NCI-H69 (cell line): Measurements from ENCODE around the gene TAPT1.
"Not testable (repeated sequence)": the region's sequence is repeated elsewhere in the genome, so short reads cannot be mapped to it uniquely, and the experiment has no call there.

Source experiments
- DNase-seq: peaks from one replicate; lab custom pipeline; 2025; lab: John Stamatoyannopoulos, UW

The TAPT1 gene

DNA sequence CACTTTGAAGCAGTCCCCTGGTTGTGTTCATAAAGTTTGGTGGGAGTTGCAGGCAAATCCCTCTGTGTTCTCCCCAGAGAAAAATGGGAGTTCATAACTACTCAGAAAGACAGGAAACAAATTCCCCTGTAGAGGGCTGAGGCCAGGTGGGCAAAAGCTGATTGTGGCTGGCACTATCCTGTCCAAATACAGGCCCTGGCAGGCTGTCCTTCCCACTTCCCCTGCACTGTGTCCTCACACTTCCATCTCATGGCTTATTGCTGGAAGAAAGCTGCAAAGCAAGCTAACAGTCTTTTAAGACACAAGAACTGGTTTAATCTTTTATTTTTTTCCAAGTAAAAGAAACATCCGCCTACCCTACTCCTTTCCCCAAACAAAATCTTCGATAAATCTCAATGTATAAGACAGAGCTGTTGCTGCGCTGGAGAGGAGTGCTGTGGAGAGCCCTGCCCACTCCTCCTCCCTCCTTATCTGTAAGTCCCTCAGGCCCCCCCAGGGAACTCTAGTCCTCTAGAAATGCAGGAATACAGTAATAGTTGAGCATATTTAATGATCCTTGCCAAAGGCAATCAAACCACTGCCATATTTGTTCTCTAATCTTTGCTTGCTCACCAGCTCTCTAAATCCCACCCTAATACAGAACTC is 14.0 kb downstream of the TAPT1 start:
- DNase-seq = no peak

DNA sequence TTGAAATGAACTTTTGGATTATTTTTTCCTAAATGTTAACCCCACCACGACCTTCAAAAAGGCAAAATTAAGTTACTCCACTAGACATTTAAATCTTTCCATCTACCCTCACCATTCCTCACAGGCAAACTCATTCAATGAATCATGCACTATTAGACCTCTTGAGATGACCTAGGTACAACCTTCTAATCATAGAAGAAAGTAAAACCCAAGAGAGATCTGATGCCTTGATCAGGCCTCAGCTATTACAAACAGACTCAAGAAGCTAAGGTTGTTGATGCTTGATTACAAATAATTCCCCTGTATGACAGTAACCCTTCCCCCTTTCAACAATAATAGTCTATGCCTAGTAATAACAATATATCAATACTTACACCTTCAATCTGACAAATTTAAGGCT is 18.9 kb downstream of the TAPT1 start:
- DNase-seq = no peak

DNA sequence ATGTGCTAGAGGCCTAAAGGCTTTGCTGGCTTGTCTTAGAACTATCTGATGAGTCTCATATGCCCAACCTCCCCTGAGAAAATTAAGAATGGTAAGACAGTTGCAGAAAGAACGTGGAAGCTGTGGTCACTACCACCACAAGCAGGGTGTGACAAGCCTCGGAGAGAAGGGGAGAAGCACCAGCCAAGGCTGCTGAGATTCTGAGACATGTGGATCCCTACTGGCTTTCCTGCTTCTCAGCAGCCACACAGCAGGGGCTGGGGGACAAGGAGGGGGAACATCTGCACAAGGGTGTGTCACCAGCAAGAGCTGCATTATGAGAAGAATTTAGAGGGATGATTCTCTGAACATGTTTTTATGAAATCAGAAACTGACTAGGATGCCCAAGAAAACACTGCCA is 19.4 kb downstream of the TAPT1 start:
- DNase-seq = peak; percentile 5

DNA sequence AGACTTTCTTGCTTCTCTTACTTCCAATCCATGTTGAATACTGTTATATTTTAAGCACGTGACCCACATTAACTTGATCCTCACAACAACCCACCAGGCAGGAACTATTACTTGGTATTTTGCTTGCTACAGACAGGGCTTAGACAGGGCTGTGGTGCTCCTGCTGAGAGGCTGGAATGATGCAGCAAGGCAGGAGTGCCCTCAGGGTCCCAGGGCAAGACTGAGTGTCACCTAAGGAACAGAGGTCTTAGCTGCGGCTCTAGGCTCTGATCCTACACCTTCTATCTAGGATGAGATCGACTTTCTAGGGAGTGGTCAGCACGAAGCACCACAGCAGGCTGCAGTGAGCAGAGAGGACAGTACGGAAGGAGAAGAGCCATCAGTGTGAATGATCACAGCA is 20.0 kb downstream of the TAPT1 start:
- DNase-seq = no peak

DNA sequence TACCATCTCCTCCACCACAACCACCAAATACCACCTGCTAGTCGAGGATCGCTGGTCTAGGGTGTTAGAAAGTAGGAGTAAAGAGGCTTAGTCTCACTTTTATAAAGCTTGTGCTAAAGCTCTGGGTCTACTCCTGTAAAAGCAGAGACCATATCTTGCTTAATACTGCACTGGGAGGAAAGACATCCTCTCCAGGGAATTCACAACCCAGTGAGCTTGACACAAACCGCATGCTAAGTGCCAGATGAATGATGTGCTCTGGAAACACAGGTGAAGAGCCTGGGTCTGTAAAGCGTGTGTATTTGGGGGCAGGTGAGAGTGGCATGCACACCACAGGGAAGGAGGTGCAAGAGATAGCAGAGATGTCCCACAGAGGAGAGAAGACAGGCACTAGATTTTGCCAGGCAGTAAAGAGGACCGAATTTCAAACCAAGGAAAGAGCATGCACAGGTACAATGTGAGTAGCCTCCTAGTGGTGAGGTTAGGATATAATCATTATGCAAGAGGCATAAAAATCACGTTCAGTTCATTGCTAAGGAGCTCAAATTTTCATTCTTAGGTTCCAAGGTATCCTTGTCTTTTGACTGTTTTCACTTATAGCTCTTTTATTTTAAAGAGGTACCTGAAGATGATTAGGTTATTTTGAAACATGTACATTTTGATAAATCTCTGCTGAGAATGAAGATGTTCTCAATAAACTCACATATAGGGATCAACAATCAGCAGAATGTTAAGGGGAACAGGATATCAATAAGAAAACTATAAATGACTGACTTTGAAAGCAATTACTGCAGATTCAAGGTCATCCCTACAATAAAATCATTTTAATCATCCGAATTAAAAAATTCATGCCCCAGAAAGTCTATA is 20.7 kb downstream of the TAPT1 start:
- peak; percentile 55 for DNase-seq

DNA sequence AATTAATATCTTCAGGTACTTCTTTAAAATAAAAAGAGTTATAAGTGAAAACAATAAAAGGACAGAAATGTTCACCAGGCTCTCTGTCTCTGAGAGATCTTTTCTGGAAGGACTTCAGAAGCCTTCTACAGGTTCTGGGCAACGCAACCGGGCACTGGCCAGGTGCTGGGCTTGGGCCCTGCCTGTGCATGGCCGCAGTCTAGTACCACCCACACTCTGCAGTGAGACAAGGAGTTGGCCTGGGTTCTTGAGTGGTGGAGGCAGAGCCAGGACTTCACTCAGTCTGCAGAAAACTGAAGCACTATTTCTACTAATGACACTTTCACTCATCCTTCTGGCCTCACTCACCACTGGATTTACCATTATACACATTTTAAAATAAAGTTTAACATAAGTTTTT is 21.8 kb downstream of the TAPT1 start:
- no peak for DNase-seq

DNA sequence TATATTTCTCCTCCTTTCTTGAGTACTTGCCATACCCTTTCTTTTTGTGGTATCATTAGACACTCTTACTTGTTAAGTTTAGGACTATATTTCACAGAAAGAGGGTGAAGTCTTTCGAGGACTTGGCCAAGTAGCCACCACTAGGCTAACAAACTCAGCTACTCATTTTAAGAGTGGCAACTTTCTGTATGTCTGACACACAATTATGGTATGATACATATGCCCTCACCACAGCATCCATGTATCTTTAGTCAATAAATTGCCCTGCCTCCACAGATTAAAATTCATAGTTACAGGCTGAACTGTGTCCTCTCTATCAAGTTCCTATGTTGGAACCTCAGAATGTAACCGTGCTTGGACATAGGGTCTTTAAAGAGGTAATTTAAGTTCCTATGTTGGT is 23.2 kb downstream of the TAPT1 start:
- no peak for DNase-seq

DNA sequence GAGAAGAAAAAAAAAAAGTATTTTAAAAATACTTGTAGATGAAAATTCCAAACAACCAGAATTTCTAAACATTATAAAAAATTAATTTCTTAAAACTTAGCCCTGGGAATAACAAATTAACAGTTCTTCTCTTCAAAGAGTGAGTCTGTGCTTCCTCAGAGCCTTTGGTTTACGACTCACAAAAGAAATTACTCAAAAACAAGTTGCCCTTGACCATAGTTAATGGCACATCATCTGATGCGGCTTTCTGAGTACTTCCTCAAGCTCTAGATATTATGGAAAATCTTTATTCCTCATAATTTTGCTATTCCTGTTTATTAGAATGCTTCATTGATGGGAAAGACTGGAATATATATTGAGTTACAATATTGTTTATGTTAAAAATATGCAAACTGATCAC is 23.7 kb downstream of the TAPT1 start:
- no peak for DNase-seq

DNA sequence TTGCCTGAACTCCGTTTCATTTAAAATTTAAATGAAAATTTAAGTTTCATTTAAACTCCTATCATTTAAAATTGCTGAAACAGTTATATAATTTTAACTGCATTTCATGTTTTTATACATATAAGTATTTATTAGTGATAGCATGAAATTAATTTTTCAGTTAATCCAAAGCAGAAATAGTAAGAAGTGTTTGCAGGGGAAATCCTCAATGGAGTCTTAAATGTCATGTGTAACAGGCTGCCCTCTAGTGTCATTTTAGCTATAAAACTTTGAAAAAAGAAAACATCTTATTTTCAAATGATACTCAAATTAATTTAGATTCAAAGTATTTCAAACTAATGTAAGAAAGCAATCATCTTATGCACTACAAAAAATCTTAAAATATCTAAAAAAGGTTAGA is 27.2 kb downstream of the TAPT1 start:
- peak; percentile 36 for DNase-seq

DNA sequence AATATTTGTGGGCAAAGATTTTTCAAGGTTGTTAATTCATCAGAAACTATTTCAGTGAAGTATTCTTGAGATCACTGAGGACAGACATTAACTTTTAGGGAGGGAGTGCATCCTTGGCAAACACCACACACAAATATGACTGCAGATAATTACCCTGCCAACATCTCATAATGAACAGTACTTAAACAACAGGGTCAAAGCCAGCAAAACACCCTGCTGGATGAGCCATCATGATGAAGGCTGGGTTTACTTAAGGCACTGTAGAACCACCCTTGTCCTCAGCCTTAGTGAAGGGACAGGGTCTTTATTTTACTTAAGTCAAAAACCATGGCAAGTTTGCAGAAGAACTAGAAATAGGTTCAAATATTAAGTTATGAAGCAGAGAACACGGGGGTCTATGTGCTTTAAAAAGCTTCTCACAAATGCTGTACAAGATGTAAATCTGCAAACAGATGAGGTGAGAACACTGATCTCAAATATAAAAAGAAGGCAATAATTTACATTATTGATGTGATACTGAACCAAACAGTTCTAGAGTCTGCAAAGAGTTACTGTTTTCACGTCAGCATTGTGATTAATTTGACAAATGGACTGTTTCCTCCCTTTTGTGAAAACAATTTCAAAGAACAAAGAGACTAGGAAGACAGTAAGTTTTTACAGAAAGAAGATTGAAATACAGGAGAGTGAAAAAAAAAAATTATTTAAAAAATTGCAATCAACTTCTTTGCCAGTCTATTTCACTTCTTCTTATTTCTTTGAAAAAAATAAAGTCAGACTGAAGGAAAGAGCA is 28.2 kb downstream of the TAPT1 start:
- peak; percentile 79 for DNase-seq

DNA sequence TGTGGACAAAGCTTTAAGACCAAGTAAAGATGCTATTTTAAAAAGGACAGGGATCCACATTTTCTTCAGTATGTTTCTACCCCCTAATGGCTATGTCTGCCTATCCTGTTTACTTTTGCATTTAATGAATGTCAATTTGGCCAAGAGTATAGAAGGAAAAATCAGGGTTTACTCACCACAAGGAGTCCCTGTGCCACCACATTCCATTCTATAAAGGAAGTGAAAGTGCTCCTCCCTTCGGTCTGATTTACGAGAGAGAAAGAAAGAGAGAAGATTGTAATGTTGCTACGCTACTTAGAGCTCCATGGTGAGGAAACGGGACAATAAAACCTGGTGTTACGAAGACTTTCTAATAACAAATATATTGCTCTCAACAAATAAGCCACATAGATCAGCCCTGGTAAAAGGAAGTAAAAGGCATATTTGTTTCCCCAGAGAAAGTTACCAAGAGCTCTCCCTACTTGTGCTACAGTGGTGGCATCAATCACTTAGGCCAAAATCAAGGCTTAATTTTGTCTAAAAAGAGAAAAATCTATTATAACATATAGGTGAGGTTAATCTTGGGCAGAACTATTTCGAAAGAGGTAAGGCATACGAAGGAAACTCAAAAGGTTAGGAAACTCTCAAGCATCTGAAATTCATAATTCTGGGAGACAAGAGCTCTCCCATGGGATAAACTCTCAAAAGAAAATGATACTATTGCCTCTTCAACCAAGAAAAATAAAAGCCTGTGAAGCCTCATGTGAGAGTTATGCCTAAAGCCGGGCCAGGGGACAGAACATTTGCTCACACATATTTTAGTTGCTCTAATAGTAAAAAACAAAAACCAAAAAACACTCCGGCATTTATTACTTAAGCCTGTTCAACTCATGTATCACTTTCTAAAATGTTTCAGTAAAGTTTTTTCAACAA is 29.5 kb downstream of the TAPT1 start:
- DNase-seq = peak; percentile 86

DNA sequence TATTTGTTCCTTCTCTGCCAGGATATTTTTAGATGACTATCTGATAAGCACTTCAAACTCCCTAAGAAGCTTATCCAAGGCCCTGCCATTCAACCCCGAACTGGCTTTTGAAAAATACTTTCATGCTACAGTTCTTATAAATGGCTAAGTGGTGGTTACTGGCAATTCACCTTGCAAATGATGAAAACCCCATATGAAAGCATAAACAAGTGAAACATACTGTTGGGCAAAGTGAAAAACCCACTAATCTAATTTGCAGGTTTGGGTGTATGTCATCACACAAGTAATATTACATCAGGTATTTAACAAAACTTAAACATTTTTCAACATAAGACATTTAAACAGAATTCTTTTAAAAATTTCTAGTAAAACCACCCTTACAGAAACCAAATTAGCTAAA is 31.1 kb downstream of the TAPT1 start:
- DNase-seq = peak; percentile 1

DNA sequence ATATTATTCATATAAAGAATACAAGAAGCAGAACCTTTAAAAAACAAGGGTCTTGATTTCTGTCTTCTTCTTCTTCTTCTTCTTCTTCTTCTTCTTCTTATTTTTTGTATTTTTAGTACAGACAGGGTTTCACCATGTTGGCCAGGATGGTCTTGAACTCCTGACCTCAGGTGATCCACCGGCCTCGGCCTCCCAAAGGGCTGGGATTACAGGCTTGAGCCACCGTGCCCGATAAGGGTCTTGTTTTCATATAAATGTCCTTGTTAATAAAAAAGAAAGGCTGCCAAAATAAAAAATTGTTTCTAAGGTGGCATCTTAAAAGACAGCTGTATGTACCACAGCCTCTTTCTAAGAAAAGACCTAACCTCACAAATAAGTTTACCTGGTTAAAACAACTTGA is 31.5 kb downstream of the TAPT1 start:
- not testable (repeated sequence) for DNase-seq

DNA sequence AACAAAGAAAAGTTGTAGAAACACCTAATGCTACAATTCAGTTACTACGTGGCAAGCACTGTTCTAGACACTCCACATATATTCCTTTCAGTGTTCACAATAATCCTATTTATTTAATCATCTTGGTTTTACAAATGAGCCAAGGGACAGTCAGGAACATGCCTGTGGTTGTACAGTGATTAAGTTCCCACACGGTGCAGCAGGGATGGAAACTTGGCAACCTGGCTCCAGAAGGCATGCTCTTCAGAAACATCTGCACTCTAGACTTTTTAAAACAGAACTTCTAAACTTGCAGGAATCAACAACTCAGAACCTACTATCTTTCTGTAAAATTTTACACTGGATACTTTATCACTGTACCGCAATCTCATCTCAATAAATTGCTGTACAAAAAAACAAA is 32.1 kb downstream of the TAPT1 start:
- no peak for DNase-seq

DNA sequence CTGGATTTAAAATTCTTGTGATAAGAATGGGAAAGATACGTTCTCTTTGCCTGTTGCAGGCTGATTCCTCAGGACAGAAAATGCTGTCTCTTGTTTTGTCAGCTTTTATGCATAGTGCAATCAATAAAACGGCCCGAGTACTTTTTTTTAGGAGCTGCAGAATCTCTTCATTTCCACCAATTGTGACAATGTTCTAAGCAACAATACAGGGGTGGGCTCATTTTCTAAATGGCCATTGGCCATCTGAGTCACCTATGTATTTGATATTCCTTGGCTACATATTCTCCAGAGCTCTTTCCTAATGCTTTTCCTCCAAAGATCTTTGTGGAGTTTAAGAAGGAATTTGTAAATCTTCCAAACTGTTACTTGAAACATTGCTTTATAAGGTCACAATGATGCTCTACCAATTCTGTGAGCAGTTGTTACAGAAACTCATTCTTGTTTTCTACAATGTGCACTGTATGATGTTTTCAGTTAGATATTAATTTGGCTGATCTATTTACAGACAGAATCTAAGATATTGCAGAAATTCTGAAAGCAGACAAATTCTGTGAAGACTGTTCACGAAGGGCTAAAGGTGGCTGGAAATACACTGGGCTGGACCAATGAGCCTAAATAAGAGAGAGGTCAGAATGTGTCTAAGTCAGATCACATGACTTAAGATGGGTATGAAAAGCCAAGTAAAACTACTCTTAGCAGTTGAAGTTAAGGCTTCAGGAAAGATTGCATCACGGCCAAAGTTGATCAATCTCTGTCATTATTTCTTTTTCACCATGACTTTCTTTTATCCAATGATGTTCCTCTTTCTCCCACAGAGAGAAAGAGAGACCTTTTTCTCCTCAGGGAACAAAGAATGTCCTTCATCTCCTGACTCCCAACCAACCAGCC is 33.4 kb downstream of the TAPT1 start:
- DNase-seq = no peak

DNA sequence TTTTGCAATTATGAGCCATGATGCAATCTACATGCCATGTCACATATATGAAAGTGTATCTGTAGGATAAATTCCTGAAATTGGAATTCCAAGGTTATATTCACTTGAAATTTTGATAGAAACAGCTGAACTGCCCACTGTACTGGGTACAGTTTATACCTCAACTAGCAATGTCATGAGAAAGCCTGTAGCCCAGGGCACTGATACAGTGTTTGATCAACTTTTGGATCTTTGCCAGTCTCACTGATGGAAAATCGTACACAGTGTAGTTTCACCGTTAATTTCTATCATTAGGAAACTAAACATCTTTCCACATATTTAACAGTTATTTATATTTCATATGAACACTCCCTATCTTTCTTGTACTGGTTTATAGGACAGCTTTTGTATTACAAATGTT is 34.2 kb downstream of the TAPT1 start:
- peak; percentile 44 for DNase-seq

DNA sequence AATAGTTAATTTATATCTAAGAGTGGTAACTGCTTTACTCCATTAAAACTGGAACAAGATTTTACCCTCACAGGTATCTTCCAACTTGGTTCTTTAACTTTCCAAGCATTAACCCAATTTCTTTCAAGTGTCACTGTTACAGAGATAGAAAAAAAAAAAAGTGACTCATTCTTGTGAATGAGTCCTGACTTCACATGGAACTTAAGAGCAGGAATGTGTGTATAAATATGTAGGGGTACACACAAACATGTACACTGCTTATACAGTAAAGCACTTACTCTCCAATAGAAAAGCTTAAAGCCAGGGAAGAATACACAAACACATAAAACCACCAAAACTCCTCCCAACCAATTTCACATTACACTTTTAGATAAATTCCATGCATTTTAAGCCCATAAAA is 38.8 kb downstream of the TAPT1 start:
- DNase-seq = no peak

DNA sequence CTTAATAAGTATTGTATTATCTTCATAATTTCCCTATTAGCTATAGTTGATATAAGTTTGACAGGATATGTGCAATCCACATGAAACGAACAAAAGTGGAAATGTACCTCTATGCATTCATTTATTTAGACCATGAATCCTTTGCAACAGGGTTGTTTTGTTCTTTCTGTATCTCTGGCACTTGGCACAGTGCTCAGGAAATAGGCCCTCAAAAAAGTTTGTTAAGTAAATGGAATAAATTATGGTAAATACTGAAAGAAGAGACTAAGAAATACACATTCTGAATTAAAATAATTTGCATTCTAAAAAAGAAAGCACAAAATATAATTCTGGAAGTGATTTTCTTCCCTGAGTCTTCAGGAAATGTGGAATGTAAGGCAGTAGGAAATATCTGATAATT is 39.3 kb downstream of the TAPT1 start:
- DNase-seq = no peak

DNA sequence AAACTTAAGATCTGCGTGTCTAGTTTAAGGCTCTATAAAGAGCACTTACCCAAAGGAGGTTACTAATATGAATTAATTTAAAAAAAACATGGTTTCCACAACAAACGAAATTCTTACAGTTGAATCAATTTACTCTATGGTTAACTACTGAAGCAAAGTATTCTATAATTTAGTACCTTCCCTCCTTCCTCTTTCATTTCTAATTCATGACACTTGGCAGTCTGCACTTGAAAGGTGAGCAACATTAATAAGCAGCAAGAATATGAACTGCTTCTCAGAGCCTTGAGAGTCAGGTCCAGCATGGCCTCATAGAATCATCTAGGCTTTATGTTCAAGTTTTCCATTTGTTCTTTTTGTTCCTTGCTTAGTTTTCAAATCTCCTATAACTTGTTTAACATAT is 42.7 kb downstream of the TAPT1 start:
- DNase-seq = no peak

DNA sequence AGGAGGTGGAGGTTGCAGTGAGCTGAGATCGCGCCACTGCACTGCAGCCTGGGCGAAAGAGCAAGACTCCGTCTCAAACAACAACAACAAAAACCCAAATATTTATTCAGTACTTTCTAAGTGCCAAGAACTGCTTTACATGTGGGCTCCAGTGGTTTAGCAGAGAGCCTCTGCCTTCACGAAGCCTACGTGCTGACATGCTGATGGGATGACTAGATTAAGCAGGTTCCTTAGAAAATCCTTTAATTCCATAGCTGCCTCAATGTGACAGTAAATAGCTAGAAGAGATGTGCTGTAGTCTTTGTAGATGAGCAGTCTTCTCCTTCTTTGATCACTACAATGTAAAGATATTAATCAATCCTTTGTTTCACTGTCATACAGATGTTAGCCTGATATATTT is 49.6 kb downstream of the TAPT1 start:
- peak; percentile 2 for DNase-seq

DNA sequence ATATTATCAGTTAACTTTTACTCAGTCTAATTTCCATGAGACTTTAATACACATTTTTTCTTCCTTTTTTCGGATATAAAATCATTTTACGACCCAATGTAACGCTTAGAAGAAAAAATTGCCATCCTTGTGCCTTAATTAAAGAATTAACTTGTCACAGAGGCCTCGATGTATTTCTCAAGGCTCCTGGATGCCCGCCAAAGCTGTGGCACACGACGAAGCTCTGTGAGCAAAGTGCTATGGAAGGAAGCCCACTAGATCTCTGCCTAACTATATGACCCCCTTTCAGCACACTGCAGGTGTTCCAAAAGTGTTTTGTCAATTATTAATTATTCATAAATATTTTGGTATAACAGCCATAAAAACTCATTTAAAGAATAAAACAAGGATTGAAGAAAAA is 54.4 kb downstream of the TAPT1 start:
- no peak for DNase-seq
